ENCODE measurements around the gene RAB11FIP4.

- TF ChIP-seq CTCF (IDR thresholded peaks at IDR 0.05; ENCODE audit: borderline replicate concordance, extremely low read depth, low read length, poor library complexity, severe bottlenecking) (no peak), EZH2 (IDR thresholded peaks at IDR 0.05; ENCODE audit: borderline replicate concordance, low read depth, low read length, severe bottlenecking) (no peak)
Measured at GRCh38 chr17:31513731-31514427, 122.4 kb downstream of the RAB11FIP4 start.
